Right lobe of liver (tissue), 4 donors: ENCODE results near the gene OSCAR.

Experiments
- POLR2A ChIP-seq: fragments of 450-650 bp; IDR thresholded peaks from one replicate; pipeline ENCODE4 v1.6.1; 2017; ENCODE audit warnings: antibody characterized with exemption, mild to moderate bottlenecking
- TF ChIP-seq, protein P1 (sequence below), 4 donors: fragments of 200-600 bp in 3 of 4; fragments of 450-650 bp in 1 of 4; IDR thresholded peaks; one replicate each; pipeline versions ENCODE4 v1.5.1 to v1.8.0; 2016 to 2022; ENCODE audit warnings: antibody characterized with exemption in 4 of 4, mild to moderate bottlenecking in 2 of 4
- donor health status: DM: no; HTN: no; CAD: no.
- donor health status: DM: no; HTN: no; CAD: no.
- donor health status: DM: no; HTN: yes; CAD: no.

DNA sequence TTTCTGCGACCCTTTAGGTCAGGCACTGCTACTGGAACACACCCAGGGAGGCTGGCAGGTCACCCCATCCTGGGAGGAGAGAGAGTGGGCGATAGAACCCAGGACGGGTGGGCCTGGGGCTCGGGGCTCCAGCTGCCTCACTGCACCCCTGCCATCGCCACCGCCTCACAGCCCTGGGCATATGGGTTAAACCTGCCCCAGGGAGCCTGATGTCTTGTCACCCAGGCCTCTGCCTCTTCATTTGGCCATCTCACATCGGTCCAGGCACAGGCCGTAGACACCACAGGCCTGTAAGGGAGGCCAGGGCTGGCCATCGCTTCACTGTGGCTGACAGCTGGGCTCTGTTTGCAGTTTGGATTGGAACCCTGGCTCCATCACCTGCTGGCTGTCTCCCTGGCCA lies 25.1 kb upstream of the OSCAR start:
- TF ChIP-seq, protein P1, sequence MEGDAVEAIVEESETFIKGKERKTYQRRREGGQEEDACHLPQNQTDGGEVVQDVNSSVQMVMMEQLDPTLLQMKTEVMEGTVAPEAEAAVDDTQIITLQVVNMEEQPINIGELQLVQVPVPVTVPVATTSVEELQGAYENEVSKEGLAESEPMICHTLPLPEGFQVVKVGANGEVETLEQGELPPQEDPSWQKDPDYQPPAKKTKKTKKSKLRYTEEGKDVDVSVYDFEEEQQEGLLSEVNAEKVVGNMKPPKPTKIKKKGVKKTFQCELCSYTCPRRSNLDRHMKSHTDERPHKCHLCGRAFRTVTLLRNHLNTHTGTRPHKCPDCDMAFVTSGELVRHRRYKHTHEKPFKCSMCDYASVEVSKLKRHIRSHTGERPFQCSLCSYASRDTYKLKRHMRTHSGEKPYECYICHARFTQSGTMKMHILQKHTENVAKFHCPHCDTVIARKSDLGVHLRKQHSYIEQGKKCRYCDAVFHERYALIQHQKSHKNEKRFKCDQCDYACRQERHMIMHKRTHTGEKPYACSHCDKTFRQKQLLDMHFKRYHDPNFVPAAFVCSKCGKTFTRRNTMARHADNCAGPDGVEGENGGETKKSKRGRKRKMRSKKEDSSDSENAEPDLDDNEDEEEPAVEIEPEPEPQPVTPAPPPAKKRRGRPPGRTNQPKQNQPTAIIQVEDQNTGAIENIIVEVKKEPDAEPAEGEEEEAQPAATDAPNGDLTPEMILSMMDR (IDR thresholded peaks at IDR 0.05), result no peak
- no peak for TF ChIP-seq POLR2A
